H1 (cell line): ENCODE data around the gene SIX1. TPM values are rescaled to one million over a fixed set of nuclear protein-coding genes. Genes with fewer than 3 reads are reported as not detected.
A peak's percentile ranks its signal among the peaks of the same experiment; 100 is the strongest.

Source experiments
- CTCF ChIA-PET: fragments of 300-600 bp; sonication (Branson Sonifier 250); formaldehyde crosslinking; loops from one replicate; lab custom pipeline; 2021; ENCODE audit not compliant: partially characterized antibody; lab: Charles Lee
- POLR2A ChIA-PET: fragments of 300-600 bp; sonication (Branson Sonifier 250); formaldehyde crosslinking; loops from one replicate; lab custom pipeline; 2021; ENCODE audit warnings: inconsistent platforms; ENCODE audit not compliant: partially characterized antibody; lab: Charles Lee
- DNase-seq, 2 experiments: peaks; one replicate each; pipeline versions ENCODE4 v3.0.0 to v3.0.0-alpha.2; 2010 to 2022; ENCODE audit warnings: low spot score in 2 of 2, low read depth in 1 of 2, mixed read lengths in 1 of 2
- FAIRE-seq: peaks from 2 replicates; lab custom pipeline; 2011; peaks lifted over from hg19 to GRCh38; lab: Jason Lieb, UNC
- H2AFZ ChIP-seq: 2 replicates; pipeline ENCODE4 v1.8.1; 2012; ENCODE audit warnings: low read length, inconsistent platforms
- H2AK5ac ChIP-seq: 2 replicates; pipeline ENCODE4 v1.6.1; 2013; ENCODE audit warnings: low read depth, low read length
- H2BK120ac ChIP-seq: replicated peaks from 2 replicates; pipeline ENCODE3; 2013; ENCODE audit warnings: low read depth, low read length, inconsistent platforms
- H2BK12ac ChIP-seq: 2 replicates; pipeline ENCODE4 v1.6.1; 2013; ENCODE audit warnings: low read depth, low read length
- H2BK15ac ChIP-seq: 2 replicates; pipeline ENCODE4 v1.6.1; 2013; ENCODE audit warnings: low read length
- H2BK20ac ChIP-seq: 2 replicates; pipeline ENCODE4 v1.6.1; 2013; ENCODE audit warnings: low read length
- H2BK5ac ChIP-seq: 2 replicates; pipeline ENCODE4 v1.6.1; 2013; ENCODE audit warnings: low read depth, low read length
- H3K14ac ChIP-seq: 2 replicates; pipeline ENCODE4 v1.6.1; 2013; ENCODE audit warnings: inconsistent platforms; ENCODE audit not compliant: insufficient read length
- H3K18ac ChIP-seq: 2 replicates; pipeline ENCODE4 v1.6.1; 2013; ENCODE audit warnings: low read length; ENCODE audit errors: extremely low read depth
- H3K23ac ChIP-seq: 2 replicates; pipeline ENCODE4 v1.6.1; 2013; ENCODE audit warnings: inconsistent platforms; ENCODE audit not compliant: insufficient read length
- H3K23me2 ChIP-seq: 2 replicates; pipeline ENCODE4 v1.6.1; 2013; ENCODE audit warnings: low read depth, low read length
- H3K27ac ChIP-seq: 2 replicates; pipeline ENCODE4 v1.6.1; 2011; ENCODE audit warnings: low read depth, low read length, inconsistent platforms
- H3K27me3 ChIP-seq, 4 experiments: replicated peaks in 1 of 4; 1 replicate in 1 of 4; 2 replicates in 3 of 4; pipeline versions ENCODE4 v1.6.1 to v1.8.1; 2011 to 2013; ENCODE audit warnings: low read length in 3 of 4, mild to moderate bottlenecking in 3 of 4, inconsistent platforms in 2 of 4, mixed read lengths in 2 of 4, moderate library complexity in 1 of 4; ENCODE audit not compliant: control insufficient read depth in 3 of 4, insufficient read depth in 3 of 4; ENCODE audit errors: extremely low read depth in 1 of 4
- H3K36me3 ChIP-seq, 4 experiments: 2 replicates each; pipeline versions ENCODE4 v1.6.1 to v1.8.1; 2011 to 2013; ENCODE audit warnings: mild to moderate bottlenecking in 4 of 4, low read length in 3 of 4, moderate library complexity in 2 of 4, control low read depth in 1 of 4, inconsistent platforms in 1 of 4; ENCODE audit not compliant: insufficient read depth in 4 of 4, control insufficient read depth in 2 of 4
- H3K4ac ChIP-seq: replicated peaks from 2 replicates; pipeline ENCODE3; 2013; ENCODE audit warnings: low read length, low read depth, mixed read lengths, inconsistent platforms; ENCODE audit not compliant: insufficient read length
- H3K4me1 ChIP-seq, 4 experiments: replicated peaks in 1 of 4; 1 replicate in 1 of 4; 2 replicates in 3 of 4; pipeline versions ENCODE4 v1.6.1 to v1.8.1; 2011 to 2013; ENCODE audit warnings: low read length in 3 of 4, inconsistent platforms in 2 of 4, mixed read lengths in 1 of 4; ENCODE audit not compliant: insufficient read depth in 4 of 4, control insufficient read depth in 3 of 4
- H3K4me2 ChIP-seq, 2 experiments: 2 replicates each; pipeline versions ENCODE4 v1.6.1 to v1.8.1; 2011 to 2013; ENCODE audit warnings: low read depth in 2 of 2, low read length in 2 of 2, control low read depth in 1 of 2, inconsistent platforms in 1 of 2, mild to moderate bottlenecking in 1 of 2; ENCODE audit not compliant: insufficient read depth in 1 of 2
- H3K4me3 ChIP-seq, 4 experiments: fragments of 200-600, 300-600 bp in 1 of 4; sonication (generic), shearing (Covaris generic), sonication (Bioruptor Twin) in 1 of 4; 2 replicates each; pipeline versions ENCODE4 v1.5.1 to v1.8.1; 2011 to 2016; ENCODE audit warnings: low read length in 4 of 4, low read depth in 3 of 4, control low read depth in 2 of 4, inconsistent platforms in 2 of 4, mild to moderate bottlenecking in 2 of 4, mixed read lengths in 1 of 4, moderate library complexity in 1 of 4; ENCODE audit not compliant: insufficient read depth in 2 of 4; ENCODE audit errors: extremely low read depth in 1 of 4
- H3K56ac ChIP-seq: replicated peaks from 2 replicates; pipeline ENCODE3; 2013; ENCODE audit warnings: low read depth, mild to moderate bottlenecking, mixed read lengths, low read length, inconsistent platforms; ENCODE audit not compliant: insufficient read length
- H3K79me1 ChIP-seq: 2 replicates; pipeline ENCODE4 v1.6.1; 2013; ENCODE audit warnings: low read depth, low read length, control low read depth
- H3K79me2 ChIP-seq, 2 experiments: 2 replicates each; pipeline versions ENCODE4 v1.6.1 to v1.8.1; 2012 to 2013; ENCODE audit warnings: low read length in 2 of 2, mild to moderate bottlenecking in 2 of 2, inconsistent platforms in 1 of 2; ENCODE audit not compliant: insufficient read depth in 2 of 2, control insufficient read depth in 1 of 2
- H3K9ac ChIP-seq, 4 experiments: replicated peaks in 1 of 4; 1 replicate in 1 of 4; 2 replicates in 3 of 4; pipeline versions ENCODE4 v1.6.1 to v1.8.1; 2011 to 2013; ENCODE audit warnings: low read depth in 3 of 4, low read length in 3 of 4, control low read depth in 2 of 4, mild to moderate bottlenecking in 2 of 4, moderate library complexity in 2 of 4, inconsistent platforms in 1 of 4; ENCODE audit errors: extremely low read depth in 1 of 4
- H3K9me3 ChIP-seq, 2 experiments: 2 replicates each; pipeline versions ENCODE4 v1.6.1 to v1.8.1; 2012 to 2013; ENCODE audit warnings: mild to moderate bottlenecking in 2 of 2, moderate library complexity in 2 of 2, control low read depth in 1 of 2, inconsistent platforms in 1 of 2, low read depth in 1 of 2, low read length in 1 of 2, mixed read lengths in 1 of 2; ENCODE audit not compliant: insufficient read depth in 2 of 2
- H4K20me1 ChIP-seq, 2 experiments: replicated peaks in 1 of 2; 2 replicates each; pipeline versions ENCODE3 to v1.8.1; 2011 to 2013; ENCODE audit warnings: inconsistent platforms in 2 of 2, low read length in 2 of 2, mild to moderate bottlenecking in 1 of 2; ENCODE audit not compliant: insufficient read depth in 2 of 2, control insufficient read depth in 1 of 2
- H4K5ac ChIP-seq: 2 replicates; pipeline ENCODE4 v1.6.1; 2013; ENCODE audit warnings: low read length, low read depth, mixed read lengths, inconsistent platforms; ENCODE audit not compliant: insufficient read length
- H4K8ac ChIP-seq: 2 replicates; pipeline ENCODE4 v1.8.0; 2013; ENCODE audit warnings: mild to moderate bottlenecking, moderate library complexity, low read length, inconsistent platforms; ENCODE audit not compliant: insufficient read depth; ENCODE audit errors: extremely low read depth
- H4K91ac ChIP-seq: replicated peaks from 2 replicates; pipeline ENCODE3; 2013; ENCODE audit warnings: low read length, mixed read lengths, inconsistent platforms; ENCODE audit not compliant: insufficient read length
- GABPA ChIP-seq: IDR thresholded peaks from 2 replicates; pipeline ENCODE4 v1.6.1; 2011; ENCODE audit warnings: mild to moderate bottlenecking, low read length, moderate library complexity, borderline replicate concordance; ENCODE audit not compliant: insufficient read depth
- KDM4A ChIP-seq: IDR thresholded peaks from one replicate; pipeline ENCODE4 v1.7.1; 2012; ENCODE audit warnings: low read depth, mild to moderate bottlenecking, moderate library complexity, low read length, inconsistent platforms; ENCODE audit not compliant: severe bottlenecking
- MAFK ChIP-seq: IDR thresholded peaks from 2 replicates; pipeline ENCODE4 v1.6.1; 2012; ENCODE audit warnings: low read depth, mild to moderate bottlenecking, improper control_type of control experiment, low read length
- POLR2A ChIP-seq, 2 experiments: IDR thresholded peaks; 1 replicate in 1 of 2; 2 replicates in 1 of 2; pipeline ENCODE4 v1.6.1; 2011; ENCODE audit warnings: low read depth in 2 of 2, low read length in 2 of 2, mild to moderate bottlenecking in 2 of 2; ENCODE audit errors: control extremely low read depth in 1 of 2
- SAP30 ChIP-seq: fragments of 300-600 bp; sonication (generic); IDR thresholded peaks from 2 replicates; pipeline ENCODE4 v1.7.1; 2012; ENCODE audit warnings: low read length, moderate library complexity, mild to moderate bottlenecking, inconsistent platforms; ENCODE audit not compliant: insufficient read depth, insufficient replicate concordance
- SIX5 ChIP-seq: IDR thresholded peaks from 2 replicates; pipeline ENCODE4 v1.6.1; 2011; ENCODE audit warnings: mild to moderate bottlenecking, low read depth, low read length
- WGBS, 2 experiments: shearing (Covaris generic) in 1 of 2; methylation state at CpG; one replicate each; pipeline versions ENCODE4 v1.1.6 to v1.1.7; 2013 to 2015; ENCODE audit warnings: low lambda C conversion rate in 2 of 2, mixed read lengths in 2 of 2, inconsistent platforms in 1 of 2, low coverage in 1 of 2, missing lambda C conversion rate in 1 of 2; ENCODE audit not compliant: insufficient replicate concordance in 2 of 2, insufficient coverage in 1 of 2, insufficient read length in 1 of 2; ENCODE audit errors: extremely low coverage in 1 of 2, missing lambda C conversion rate in 1 of 2; 5-methylcytosine and 5-hydroxymethylcytosine counted together
- polyA plus RNA-seq, 7 experiments: library from polyadenylated mRNA; depleted of rRNA in 3 of 7; stranded (reverse) in 5 of 7; unstranded in 2 of 7; fragments of >200 nt in 5 of 7; fragments of 200-250 nt in 2 of 7; gene quantifications; 1 replicate in 5 of 7; 2 replicates in 1 of 7; 4 replicates in 1 of 7; pipeline versions ENCODE4 v1.2.1 to v1.2.3, GENCODE V29; 2011 to 2013; ENCODE audit warnings: missing spikeins in 2 of 7, mixed read lengths in 2 of 7
- total RNA-seq: library from RNA; stranded (reverse); fragmentation: NEBNext Ultra II Directional; extraction: Animal tissue kit (Norgen Biotek cat#: 25700); gene quantifications from 2 replicates; pipeline ENCODE4 v1.2.1, GENCODE V29; 2021

The SIX1 gene
- total and polyA plus RNA-seq, 2 of the 8 experiments (the other 6 are each of a cell fraction or from before 2014, with no cell fraction given): 0.03 to 0.69 TPM

GRCh38 chr14:60657456-60658210, 8.4 kb upstream of the SIX1 start:
- POLR2A ChIA-PET: interaction anchor here (1.0 to 5.3 kb wide), 5 partner anchors 9 to 323 kb away, joined by 4 to 55 read pairs (median 4); partner anchors contain the start of genes SLC38A6 and TRMT5
- H2AFZ ChIP-seq: peak overlapping the region; percentile 86
- TF ChIP-seq KDM4A (peak; percentile 72), GABPA (no peak), MAFK (no peak), SIX5 (no peak), POLR2A (IDR thresholded peaks at IDR 0.05; ENCODE audit: control extremely low read depth in 1 of 2, low read depth in 2 of 2, low read length in 2 of 2) (no peak; a peak in 1 of 3 replicates), SAP30 (no peak)

More at GRCh38 chr14:60657456-60658210, 8.4 kb upstream of the SIX1 start:
- peak overlapping the region; percentile 89 for H2BK12ac ChIP-seq
- no peak overlapping the region for H2AK5ac ChIP-seq
- H3K27me3 ChIP-seq: peaks cover 48 to 72% (median 68%) of the 10 kb centered on the region in 4 experiments
- peak overlapping the region; percentile 76 to 84 for H3K4me2 ChIP-seq
- H2BK120ac ChIP-seq: peak overlapping the region; percentile 43
- H2BK20ac ChIP-seq: no peak overlapping the region
- peak overlapping the region; percentile 57 to 77 (median 64) for H3K4me3 ChIP-seq
- 2% methylated on average over 47 of the region's 47 CpGs; no CpG with 5 or more reads in 1 of the 2 experiments for WGBS, 2 experiments
- H3K79me2 ChIP-seq: no peaks in the 10 kb centered on the region
- 0 out of 2 replicates have a peak overlapping the region, but pooled peaks have one; percentile 41 for H2BK15ac ChIP-seq
- no peak overlapping the region for H3K56ac ChIP-seq
- H3K14ac ChIP-seq: no peak overlapping the region
- H4K20me1 ChIP-seq: peaks cover 0 to 6% of the 10 kb centered on the region in 2 experiments
- H3K23me2 ChIP-seq: peaks cover 21% of the 10 kb centered on the region
- H2BK5ac ChIP-seq: no peak overlapping the region
- no peak overlapping the region for H3K27ac ChIP-seq
- H4K91ac ChIP-seq: peak overlapping the region; percentile 44
- CTCF ChIA-PET: interaction anchor here (0.6 to 2.7 kb wide), 11 partner anchors 15 to 369 kb away, joined by 3 to 12 read pairs (median 4); partner anchors contain the start of gene MNAT1
- H3K18ac ChIP-seq: peak overlapping the region; percentile 73; the same call in 1 of the 2 replicates
- H3K23ac ChIP-seq: no peak overlapping the region
- H3K79me1 ChIP-seq: no peaks in the 10 kb centered on the region
- peak overlapping the region in 3 of 4 experiments; percentile 29 to 63 (median 47); a peak in 6 of 7 replicates for H3K9ac ChIP-seq
- H4K5ac ChIP-seq: no peak overlapping the region
- H4K8ac ChIP-seq: no peak overlapping the region
- H3K36me3 ChIP-seq: no peaks in the 10 kb centered on the region; a peak in 1 of 8 replicates
- no peaks in the 10 kb centered on the region for H3K9me3 ChIP-seq
- H3K4me1 ChIP-seq: peaks cover 9 to 24% (median 17%) of the 10 kb centered on the region in 4 experiments
- no peak for FAIRE-seq
- no peak overlapping the region for H3K4ac ChIP-seq
- DNase-seq: no peak
